Umbilical cord (tissue), 2 donors: ENCODE measurements around the gene ATP13A3. TPM values are rescaled to one million over a fixed set of nuclear protein-coding genes. Genes with fewer than 3 reads are reported as not detected.

Experiments used
- DNase-seq: peaks from one replicate; pipeline ENCODE4 v3.0.0-alpha.2; 2015; ENCODE audit warnings: low spot score
- total RNA-seq: library from RNA; depleted of rRNA; stranded (reverse); fragments of >200 nt; gene quantifications from one replicate; pipeline ENCODE4 v1.2.3, GENCODE V29; 2014; ENCODE audit warnings: low replicate concordance; ENCODE audit not compliant: insufficient read depth

The ATP13A3 gene
- total RNA-seq, 1 donor from 2014 or later, result 110 TPM

- no peak for DNase-seq
Measured at GRCh38 chr3:194374935-194375334, 111.9 kb downstream of the ATP13A3 start.

DNA sequence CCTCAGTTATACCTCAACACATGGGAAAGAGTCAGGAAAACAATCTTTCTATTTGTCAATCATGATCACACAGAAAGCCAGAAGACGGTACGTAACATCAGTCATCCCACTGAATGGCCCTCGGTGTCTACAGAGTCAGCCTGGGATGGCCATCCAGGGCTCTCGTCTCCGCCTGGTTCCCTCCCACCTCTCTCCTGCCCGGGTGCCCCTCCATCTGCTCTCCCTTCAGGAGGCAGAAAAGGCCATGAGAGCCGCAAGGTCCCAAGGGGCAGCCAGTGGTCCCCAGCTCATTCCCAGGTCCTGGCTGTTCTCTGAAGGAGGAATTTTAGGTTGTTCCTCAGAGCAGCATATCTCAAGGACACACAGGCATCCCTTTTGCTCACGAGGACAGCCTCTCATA, 112.9 kb downstream of the ATP13A3 start:
- DNase-seq, result no peak

DNA sequence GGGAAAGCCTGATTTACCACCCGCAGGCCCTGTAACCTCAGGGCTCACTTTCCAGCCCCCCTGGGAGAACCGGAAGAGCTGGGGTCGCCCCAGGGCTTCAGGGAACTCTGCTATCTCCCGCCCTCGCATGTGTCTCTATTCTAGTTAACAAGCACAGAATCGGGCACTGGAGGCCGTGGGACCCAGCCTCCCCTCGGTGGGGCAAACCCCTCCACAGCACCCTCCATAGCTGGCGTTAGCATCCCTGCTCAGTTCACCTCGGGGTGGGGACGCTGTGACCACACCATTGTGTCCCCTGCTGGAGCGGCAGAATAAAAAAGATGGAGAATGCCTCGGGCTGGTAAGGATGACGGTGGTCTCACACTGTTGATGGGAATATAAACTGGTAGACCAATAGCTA, 113.8 kb downstream of the ATP13A3 start:
- no peak for DNase-seq

DNA sequence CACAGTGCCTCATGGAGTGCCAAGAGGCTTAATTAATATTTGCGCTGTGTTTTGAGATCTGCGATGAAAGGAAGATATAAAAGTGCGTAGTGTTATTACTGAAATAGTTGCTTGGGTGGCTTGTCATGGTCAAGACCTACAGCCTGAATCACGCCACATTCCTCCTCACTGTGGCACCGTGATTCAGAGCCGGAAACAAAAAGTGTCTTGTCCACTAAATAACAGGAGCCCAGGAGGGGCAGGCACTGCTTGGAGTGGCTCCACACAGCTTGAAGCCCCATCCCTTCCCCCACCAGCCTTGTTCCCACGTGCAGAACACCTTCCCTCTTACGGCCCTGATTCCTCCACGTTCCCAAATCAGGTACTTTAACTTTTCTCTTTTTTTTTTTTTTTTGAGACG, 116.0 kb downstream of the ATP13A3 start:
- DNase-seq, result no peak

- peak; percentile 53 for DNase-seq
Measured at GRCh38 chr3:194369522-194370279, 117.1 kb downstream of the ATP13A3 start, which contains the start of gene LRRC15. Gene LRRC15, minus strand, starts transcription at chr3:194369743. Its CDS starts 8,700 bp downstream, at chr3:194361043.

GRCh38 chr3:194368918-194369317, 117.9 kb downstream of the ATP13A3 start:
- no peak for DNase-seq

DNA sequence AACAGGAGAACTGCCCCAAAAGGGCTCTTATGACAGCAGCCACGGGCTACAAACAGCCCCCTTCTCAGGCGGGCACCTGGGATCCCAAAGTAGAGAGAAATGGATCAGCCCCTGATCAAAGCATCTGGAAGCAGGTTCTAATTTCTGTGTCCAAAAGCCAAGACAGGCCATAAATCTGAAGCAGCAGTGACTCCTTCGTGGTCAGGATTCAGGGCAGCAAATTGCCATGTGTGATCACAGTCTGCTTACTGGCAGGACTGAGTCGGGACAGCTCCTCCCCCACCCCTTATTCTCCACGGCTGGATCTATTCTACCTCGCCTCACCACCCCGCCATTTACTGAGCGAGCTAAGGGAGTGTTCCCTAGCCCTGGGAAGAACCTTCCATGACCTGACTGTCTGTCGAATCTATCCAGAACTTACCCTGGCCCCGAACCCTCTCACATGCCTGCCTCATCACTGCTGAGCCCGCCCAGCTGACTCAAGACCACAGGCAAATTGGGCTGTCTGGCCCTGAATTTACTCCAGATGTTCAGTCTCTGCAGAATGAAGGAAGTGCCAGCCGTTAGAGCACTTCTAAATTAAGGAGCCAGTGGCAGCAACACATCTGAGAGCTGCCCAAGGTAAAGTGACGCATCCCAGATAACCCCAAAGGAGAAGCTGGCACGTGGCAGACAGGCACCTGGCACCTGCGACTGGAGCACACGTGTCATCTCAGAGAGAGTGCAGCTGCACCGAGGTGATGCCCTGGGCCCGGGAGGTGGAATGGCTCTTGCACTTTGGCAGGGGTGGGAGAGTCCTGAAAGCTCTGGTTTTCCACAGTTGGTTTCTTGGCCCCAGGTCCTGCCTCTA, 118.6 kb downstream of the ATP13A3 start:
- DNase-seq, result peak; percentile 61

DNA sequence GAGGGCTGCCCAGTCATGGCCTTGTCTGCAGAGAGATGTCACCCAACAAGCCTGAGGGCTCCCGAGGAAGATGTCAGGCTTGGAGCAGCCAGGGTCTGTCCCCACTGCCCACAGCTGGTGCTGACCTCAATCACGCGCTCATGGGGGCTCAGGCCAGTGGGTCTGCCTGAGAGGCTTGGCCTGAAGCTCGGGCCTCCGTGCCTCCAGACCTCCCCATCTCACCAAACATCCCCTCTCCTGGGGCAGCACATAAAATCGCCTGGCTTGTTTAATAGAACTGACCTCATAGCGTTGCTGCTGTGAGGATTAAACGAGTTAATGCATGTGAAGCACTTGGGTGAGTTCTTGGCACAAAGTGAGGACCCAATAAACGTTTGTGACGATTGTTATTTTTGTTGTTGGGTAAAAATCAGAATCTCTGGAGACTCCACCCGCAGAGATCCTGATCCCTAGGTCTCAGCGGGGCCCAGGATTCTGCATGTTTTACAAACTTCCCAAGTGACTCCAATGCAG, 120.8 kb downstream of the ATP13A3 start:
- no peak for DNase-seq

- no peak for DNase-seq
Measured at GRCh38 chr3:194365526-194365925, 121.3 kb downstream of the ATP13A3 start.

DNA sequence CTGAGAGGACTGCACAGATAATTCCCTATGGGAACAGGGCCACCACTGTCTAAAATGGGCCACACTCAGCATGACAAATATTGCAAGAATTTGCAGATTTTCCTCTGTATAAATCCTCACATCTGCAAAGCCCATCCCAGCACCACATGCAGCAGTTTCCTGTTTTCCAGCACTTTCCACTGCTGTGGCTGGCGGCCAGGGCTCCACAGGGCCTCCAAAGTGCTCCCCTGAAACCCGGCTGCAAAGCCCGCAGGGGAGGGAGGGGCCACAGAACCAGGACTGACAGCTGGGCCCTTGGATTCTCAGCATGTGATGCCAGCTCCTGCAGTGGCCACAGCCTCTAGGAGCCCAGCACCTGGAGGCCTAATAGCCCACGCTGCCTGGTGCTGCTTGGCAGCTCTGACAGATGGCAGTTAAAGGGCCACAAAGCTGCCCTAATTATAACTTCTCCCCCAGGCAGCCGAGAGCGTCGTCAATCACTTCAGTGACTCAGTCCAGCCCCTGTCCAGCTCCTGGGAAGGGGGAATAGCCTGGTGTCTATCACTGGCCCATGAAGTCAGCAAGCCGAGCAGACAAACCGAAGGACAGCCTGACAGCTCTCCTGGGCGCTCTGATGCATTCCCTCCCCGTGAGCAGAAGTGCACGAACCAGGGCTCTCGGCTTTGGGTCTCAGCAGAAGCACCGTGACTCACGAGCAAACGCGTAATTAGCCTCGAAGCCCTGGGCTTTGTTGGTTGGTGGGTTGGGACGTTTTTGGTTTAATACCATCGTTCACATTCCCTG, 122.0 kb downstream of the ATP13A3 start:
- peak; percentile 94 for DNase-seq

DNA sequence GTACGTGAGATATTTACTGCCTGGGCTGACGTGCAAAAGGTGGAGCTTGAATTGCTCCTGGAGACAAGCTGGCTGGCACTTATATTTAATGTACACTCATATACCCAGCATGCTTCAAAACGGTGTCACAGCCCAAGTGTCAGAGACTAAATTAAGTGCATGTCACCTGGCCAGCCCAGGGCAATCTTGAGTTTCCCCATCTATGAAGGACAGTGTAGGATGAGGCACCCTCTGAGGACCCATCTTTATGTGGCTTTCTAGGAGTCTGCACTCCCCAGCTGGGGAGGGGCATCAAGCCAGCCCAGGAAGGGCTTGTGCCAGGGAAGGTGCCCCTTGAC, 122.5 kb downstream of the ATP13A3 start:
- no peak for DNase-seq

DNA sequence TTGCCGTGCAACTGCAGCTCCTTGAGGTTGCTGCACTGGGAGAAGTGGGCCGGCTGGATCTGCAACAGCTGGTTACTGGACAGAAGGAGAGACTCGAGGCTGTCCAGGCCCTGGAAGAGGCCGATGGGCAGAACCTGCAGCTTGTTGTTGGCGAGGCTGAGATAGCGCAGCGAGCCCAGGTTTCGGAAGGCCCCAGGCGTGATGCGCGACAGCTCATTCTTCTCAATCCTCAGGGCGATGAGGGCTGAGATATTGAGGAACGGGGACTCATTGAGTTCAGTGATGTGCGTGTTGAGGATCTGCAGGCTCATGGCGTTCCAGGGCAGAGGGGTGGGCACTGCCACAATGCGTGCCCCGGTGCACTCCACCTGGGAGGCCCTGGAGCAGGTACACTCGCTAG, 126.2 kb downstream of the ATP13A3 start:
- no peak for DNase-seq

GRCh38 chr3:194357681-194358080, 129.1 kb downstream of the ATP13A3 start:
- no peak for DNase-seq

GRCh38 chr3:194355379-194355778, 131.4 kb downstream of the ATP13A3 start:
- DNase-seq, result no peak

- no peak for DNase-seq
Measured at GRCh38 chr3:194354315-194354714, 132.5 kb downstream of the ATP13A3 start.

Other genes with a start within 250 kb of the ATP13A3 start
- not detected for gene CPN2, start 135.7 kb downstream of the ATP13A3 start, total RNA-seq
- gene LRRC15, start 117.3 kb downstream of the ATP13A3 start, total RNA-seq, result 5.1 TPM
- gene GP5, start 87.7 kb downstream of the ATP13A3 start, total RNA-seq, result 0.72 TPM
- gene TMEM44, start 146.4 kb upstream of the ATP13A3 start, total RNA-seq, result 3.9 TPM
- gene LSG1, start 185.2 kb upstream of the ATP13A3 start, total RNA-seq, result 34.9 TPM
- 31.8 TPM for gene FAM43A, start 198.9 kb upstream of the ATP13A3 start, total RNA-seq